ENCODE results near the gene PRKAA1. TPM values are rescaled to one million over a fixed set of nuclear protein-coding genes. Genes with fewer than 3 reads are reported as not detected.
"Not testable (repeated sequence)": the region's sequence is repeated elsewhere in the genome, so short reads cannot be mapped to it uniquely, and the experiment has no call there.

Gene PRKAA1
- total RNA-seq, 4 donors from 2014 or later: 79.3 to 262 (median 112) TPM

DNA sequence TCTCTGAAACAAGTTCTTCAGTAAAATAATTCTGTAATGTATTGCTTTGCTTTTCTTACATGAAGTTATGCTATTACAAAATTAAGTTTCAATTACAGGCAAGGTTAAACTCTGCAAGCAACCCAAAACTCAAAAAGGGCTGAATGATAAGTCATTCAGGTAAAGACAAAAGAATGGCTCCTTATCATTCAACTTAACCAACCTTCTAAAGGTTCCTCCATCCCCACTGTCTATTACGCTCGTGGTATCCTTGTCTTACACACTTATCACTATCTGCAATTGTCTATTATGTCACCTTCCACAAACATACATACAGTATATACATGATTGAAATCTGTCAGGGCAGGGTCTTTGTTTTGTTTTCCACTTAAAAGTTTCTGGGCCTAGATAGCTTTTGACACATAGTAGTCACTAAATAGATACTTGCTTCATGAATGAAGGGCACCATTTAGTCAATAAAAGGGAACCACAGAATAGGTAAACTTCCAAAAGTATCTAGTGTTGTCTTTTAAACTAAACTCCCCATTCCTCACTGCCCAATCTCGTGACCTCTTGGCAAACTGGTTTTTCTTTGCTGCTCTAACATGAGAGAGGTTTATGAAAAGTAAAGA is 30.0 kb upstream of the PRKAA1 start:
- Histone ChIP-seq H3K4me1 (peaks cover 0 to 6% (median 3%) of the 10 kb centered on the region in 4 donors), H3K36me3 (peaks cover 0 to 55% (median 22%) of the 10 kb centered on the region in 4 donors), H3K27ac (no peak overlapping the region), H3K27me3 (no peaks in the 10 kb centered on the region), H3K9me3 (no peaks in the 10 kb centered on the region), H3K4me3 (no peak overlapping the region)
- intact Hi-C loops (cut with DNase I; ENCODE audit: low total_unique reads): no loop called here
- no peak for DNase-seq
- TF ChIP-seq, protein P1, sequence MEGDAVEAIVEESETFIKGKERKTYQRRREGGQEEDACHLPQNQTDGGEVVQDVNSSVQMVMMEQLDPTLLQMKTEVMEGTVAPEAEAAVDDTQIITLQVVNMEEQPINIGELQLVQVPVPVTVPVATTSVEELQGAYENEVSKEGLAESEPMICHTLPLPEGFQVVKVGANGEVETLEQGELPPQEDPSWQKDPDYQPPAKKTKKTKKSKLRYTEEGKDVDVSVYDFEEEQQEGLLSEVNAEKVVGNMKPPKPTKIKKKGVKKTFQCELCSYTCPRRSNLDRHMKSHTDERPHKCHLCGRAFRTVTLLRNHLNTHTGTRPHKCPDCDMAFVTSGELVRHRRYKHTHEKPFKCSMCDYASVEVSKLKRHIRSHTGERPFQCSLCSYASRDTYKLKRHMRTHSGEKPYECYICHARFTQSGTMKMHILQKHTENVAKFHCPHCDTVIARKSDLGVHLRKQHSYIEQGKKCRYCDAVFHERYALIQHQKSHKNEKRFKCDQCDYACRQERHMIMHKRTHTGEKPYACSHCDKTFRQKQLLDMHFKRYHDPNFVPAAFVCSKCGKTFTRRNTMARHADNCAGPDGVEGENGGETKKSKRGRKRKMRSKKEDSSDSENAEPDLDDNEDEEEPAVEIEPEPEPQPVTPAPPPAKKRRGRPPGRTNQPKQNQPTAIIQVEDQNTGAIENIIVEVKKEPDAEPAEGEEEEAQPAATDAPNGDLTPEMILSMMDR (IDR thresholded peaks at IDR 0.05): no peak
- TF ChIP-seq EP300 (IDR thresholded peaks at IDR 0.05; ENCODE audit: low read depth): no peak
- TF ChIP-seq POLR2AphosphoS5 (IDR thresholded peaks at IDR 0.05): no peak
- no peak for TF ChIP-seq POLR2A (IDR thresholded peaks at IDR 0.05)
- in situ Hi-C loops (cut with MboI; ENCODE audit: low pct_ligation_motif_present in 1 of 4, low pct_unique_long_range_greater_than_20kb in 1 of 4, low sequenced_read_pairs in 3 of 4): no loop called here
- WGBS, 2 donors (ENCODE audit: low coverage in 1 of 2): 86 to 93% methylated on average over 3 of the region's 3 CpGs

DNA sequence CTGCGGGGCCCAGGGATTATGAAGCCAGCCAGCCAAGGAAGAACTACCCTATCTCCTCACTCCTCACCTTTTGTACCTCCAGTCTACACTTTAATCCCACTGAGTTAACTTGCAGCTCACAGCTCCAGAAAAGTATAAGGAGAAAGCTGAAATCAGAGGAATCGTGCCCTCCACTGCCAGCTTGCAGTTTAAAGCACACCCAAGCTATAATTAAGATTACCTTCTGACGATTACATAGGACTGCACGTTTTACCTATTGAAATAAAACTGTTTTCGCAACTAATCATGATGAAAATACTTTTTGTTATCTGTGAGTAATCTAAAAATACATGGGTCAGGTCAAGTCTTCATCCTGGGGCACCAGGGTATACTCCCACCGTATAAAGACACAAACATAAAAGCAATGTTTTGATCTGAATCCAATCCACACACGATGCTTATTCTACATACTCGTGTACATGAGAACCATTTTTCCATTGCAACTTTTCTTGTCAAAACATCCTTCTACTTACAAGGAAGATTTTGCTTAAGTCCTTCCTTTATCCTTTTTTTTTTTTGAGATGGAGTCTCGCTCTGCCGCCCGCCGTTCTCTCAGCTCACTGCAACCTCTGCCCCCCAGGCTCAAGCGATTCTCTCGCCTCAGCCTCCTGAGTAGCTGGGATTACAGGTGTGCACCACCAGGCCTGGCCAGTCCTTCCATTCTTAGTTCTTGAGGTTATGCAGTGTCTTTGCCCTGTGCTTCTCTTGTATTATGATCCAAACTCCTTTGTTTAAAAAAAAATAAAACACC is 29.2 kb upstream of the PRKAA1 start:
- WGBS, 2 donors (ENCODE audit: low coverage in 1 of 2): 85 to 88% methylated on average over 13 to 14 of the region's 14 CpGs
- no peaks in the 10 kb centered on the region for H3K9me3 ChIP-seq
- peaks cover 0 to 49% (median 19%) of the 10 kb centered on the region in 4 donors for H3K36me3 ChIP-seq
- no peak overlapping the region for H3K27ac ChIP-seq
- intact Hi-C loops (cut with DNase I; ENCODE audit: low total_unique reads): no loop called here
- H3K27me3 ChIP-seq: no peaks in the 10 kb centered on the region
- in situ Hi-C loops (cut with MboI; ENCODE audit: low pct_ligation_motif_present in 1 of 4, low pct_unique_long_range_greater_than_20kb in 1 of 4, low sequenced_read_pairs in 3 of 4): no loop called here
- H3K4me3 ChIP-seq: no peak overlapping the region
- no peaks in the 10 kb centered on the region for H3K4me1 ChIP-seq
- TF ChIP-seq POLR2A (IDR thresholded peaks at IDR 0.05) (no peak), EP300 (IDR thresholded peaks at IDR 0.05; ENCODE audit: low read depth) (no peak), POLR2AphosphoS5 (IDR thresholded peaks at IDR 0.05) (no peak)
- TF ChIP-seq, protein P1 (IDR thresholded peaks at IDR 0.05): no peak
- DNase-seq: no peak

DNA sequence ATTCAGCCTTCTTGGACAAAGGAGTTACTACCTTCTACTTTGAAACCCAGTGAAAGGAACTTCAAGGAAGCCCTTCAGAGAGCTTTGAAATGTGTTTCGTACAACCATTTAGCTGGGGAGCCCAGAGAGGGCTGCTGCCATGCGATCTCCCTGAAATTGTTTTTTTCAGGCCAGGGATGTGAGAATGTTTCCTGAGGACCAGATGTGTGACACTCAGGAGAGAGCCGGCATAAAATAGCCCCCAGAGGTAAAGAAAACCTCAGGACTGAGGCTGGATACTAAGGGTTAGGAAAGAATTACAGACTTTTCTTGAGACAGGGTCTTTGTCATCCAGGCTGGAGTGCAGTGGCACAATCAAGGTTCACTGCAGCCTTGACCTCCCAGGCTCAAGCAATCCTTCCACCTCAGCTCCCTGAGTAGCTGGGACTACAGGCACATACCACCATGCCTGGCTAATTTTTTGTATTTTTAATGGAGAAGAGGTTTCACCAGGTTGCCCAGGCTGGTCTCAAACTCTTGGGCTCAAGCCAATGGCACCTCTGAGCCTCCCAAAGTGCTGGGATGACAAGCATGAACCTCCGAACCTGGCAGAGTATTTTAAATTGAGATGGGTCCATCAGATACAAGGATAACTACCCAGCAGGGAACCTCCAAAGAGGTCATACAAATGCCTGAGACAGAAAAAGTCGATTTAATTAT is 28.5 kb upstream of the PRKAA1 start:
- no peak overlapping the region for H3K27ac ChIP-seq
- H3K4me3 ChIP-seq: no peak overlapping the region
- TF ChIP-seq POLR2AphosphoS5 (IDR thresholded peaks at IDR 0.05) (no peak), EP300 (IDR thresholded peaks at IDR 0.05; ENCODE audit: low read depth) (no peak), POLR2A (IDR thresholded peaks at IDR 0.05) (no peak)
- TF ChIP-seq, protein P1 (IDR thresholded peaks at IDR 0.05): no peak
- H3K4me1 ChIP-seq: no peaks in the 10 kb centered on the region
- H3K36me3 ChIP-seq: peaks cover 0 to 43% (median 16%) of the 10 kb centered on the region in 4 donors
- H3K27me3 ChIP-seq: no peaks in the 10 kb centered on the region
- no peak for DNase-seq
- no peaks in the 10 kb centered on the region for H3K9me3 ChIP-seq
- WGBS, 2 donors (ENCODE audit: low coverage in 1 of 2): 80 to 91% methylated on average over 2 to 5 of the region's 5 CpGs
- in situ Hi-C loops (cut with MboI; ENCODE audit: low pct_ligation_motif_present in 1 of 4, low pct_unique_long_range_greater_than_20kb in 1 of 4, low sequenced_read_pairs in 3 of 4) (no loop called here), intact Hi-C loops (cut with DNase I; ENCODE audit: low total_unique reads) (no loop called here)

DNA sequence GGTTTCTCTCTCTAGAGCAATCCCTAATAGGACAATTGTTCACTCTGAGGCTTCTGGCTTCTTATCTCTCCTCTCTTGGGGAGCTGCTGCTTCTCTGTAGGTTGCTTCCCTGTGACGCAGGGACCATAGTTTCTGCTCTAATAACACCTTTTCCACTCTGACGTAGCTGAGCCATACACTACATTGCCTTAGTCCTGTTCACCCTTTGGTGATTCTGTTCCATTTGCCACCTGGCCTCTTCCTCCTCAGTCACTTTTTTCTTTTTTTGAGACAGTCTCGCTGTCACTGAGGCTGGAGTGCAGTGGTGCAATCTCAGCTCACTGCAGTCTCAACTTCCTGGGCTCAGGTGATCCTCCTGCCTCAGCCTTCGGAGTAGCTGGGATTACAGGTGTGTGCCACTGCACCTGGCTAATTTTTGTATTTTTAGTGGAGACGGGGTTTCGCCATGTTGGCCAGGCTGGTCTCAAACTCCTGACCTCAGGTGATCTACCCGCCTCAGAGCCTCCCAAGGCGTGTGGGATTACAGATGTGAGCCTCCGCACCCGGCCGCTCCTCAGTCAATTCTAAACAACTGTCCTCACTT is 27.4 kb upstream of the PRKAA1 start:
- DNase-seq; H3K27me3 ChIP-seq; H3K4me1 ChIP-seq; H3K9me3 ChIP-seq; in situ Hi-C loops (cut with MboI; ENCODE audit: low pct_ligation_motif_present in 1 of 4, low pct_unique_long_range_greater_than_20kb in 1 of 4, low sequenced_read_pairs in 3 of 4); H3K4me3 ChIP-seq; intact Hi-C loops (cut with DNase I; ENCODE audit: low total_unique reads); H3K27ac ChIP-seq: not testable (repeated sequence)
- peaks cover 0 to 34% (median 10%) of the 10 kb centered on the region in 4 donors for H3K36me3 ChIP-seq
- 88 to 91% methylated on average over 11 of the region's 11 CpGs for WGBS, 2 donors (ENCODE audit: low coverage in 1 of 2)
